H1 (cell line): Measurements from ENCODE around the gene RPS6KA5. TPM values are rescaled to one million over a fixed set of nuclear protein-coding genes. Genes with fewer than 3 reads are reported as not detected.

Experiments
- CTCF ChIA-PET: fragments of 300-600 bp; sonication (Branson Sonifier 250); formaldehyde crosslinking; loops from one replicate; lab custom pipeline; 2021; ENCODE audit not compliant: partially characterized antibody; lab: Charles Lee
- POLR2A ChIA-PET: fragments of 300-600 bp; sonication (Branson Sonifier 250); formaldehyde crosslinking; loops from one replicate; lab custom pipeline; 2021; ENCODE audit warnings: inconsistent platforms; ENCODE audit not compliant: partially characterized antibody; lab: Charles Lee
- DNase-seq, 2 experiments: peaks; one replicate each; pipeline versions ENCODE4 v3.0.0 to v3.0.0-alpha.2; 2010 to 2022; ENCODE audit warnings: low spot score in 2 of 2, low read depth in 1 of 2, mixed read lengths in 1 of 2
- FAIRE-seq: peaks from 2 replicates; lab custom pipeline; 2011; peaks lifted over from hg19 to GRCh38; lab: Jason Lieb, UNC
- H2AFZ ChIP-seq: 2 replicates; pipeline ENCODE4 v1.8.1; 2012; ENCODE audit warnings: low read length, inconsistent platforms
- H2AK5ac ChIP-seq: 2 replicates; pipeline ENCODE4 v1.6.1; 2013; ENCODE audit warnings: low read depth, low read length
- H2BK120ac ChIP-seq: replicated peaks from 2 replicates; pipeline ENCODE3; 2013; ENCODE audit warnings: low read depth, low read length, inconsistent platforms
- H2BK12ac ChIP-seq: 2 replicates; pipeline ENCODE4 v1.6.1; 2013; ENCODE audit warnings: low read depth, low read length
- H2BK15ac ChIP-seq: 2 replicates; pipeline ENCODE4 v1.6.1; 2013; ENCODE audit warnings: low read length
- H2BK20ac ChIP-seq: 2 replicates; pipeline ENCODE4 v1.6.1; 2013; ENCODE audit warnings: low read length
- H2BK5ac ChIP-seq: 2 replicates; pipeline ENCODE4 v1.6.1; 2013; ENCODE audit warnings: low read depth, low read length
- H3K14ac ChIP-seq: 2 replicates; pipeline ENCODE4 v1.6.1; 2013; ENCODE audit warnings: inconsistent platforms; ENCODE audit not compliant: insufficient read length
- H3K18ac ChIP-seq: 2 replicates; pipeline ENCODE4 v1.6.1; 2013; ENCODE audit warnings: low read length; ENCODE audit errors: extremely low read depth
- H3K23ac ChIP-seq: 2 replicates; pipeline ENCODE4 v1.6.1; 2013; ENCODE audit warnings: inconsistent platforms; ENCODE audit not compliant: insufficient read length
- H3K23me2 ChIP-seq: 2 replicates; pipeline ENCODE4 v1.6.1; 2013; ENCODE audit warnings: low read depth, low read length
- H3K27ac ChIP-seq: 2 replicates; pipeline ENCODE4 v1.6.1; 2011; ENCODE audit warnings: low read depth, low read length, inconsistent platforms
- H3K27me3 ChIP-seq, 4 experiments: replicated peaks in 1 of 4; 1 replicate in 1 of 4; 2 replicates in 3 of 4; pipeline versions ENCODE4 v1.6.1 to v1.8.1; 2011 to 2013; ENCODE audit warnings: low read length in 3 of 4, mild to moderate bottlenecking in 3 of 4, inconsistent platforms in 2 of 4, mixed read lengths in 2 of 4, moderate library complexity in 1 of 4; ENCODE audit not compliant: control insufficient read depth in 3 of 4, insufficient read depth in 3 of 4; ENCODE audit errors: extremely low read depth in 1 of 4
- H3K36me3 ChIP-seq, 4 experiments: 2 replicates each; pipeline versions ENCODE4 v1.6.1 to v1.8.1; 2011 to 2013; ENCODE audit warnings: mild to moderate bottlenecking in 4 of 4, low read length in 3 of 4, moderate library complexity in 2 of 4, control low read depth in 1 of 4, inconsistent platforms in 1 of 4; ENCODE audit not compliant: insufficient read depth in 4 of 4, control insufficient read depth in 2 of 4
- H3K4ac ChIP-seq: replicated peaks from 2 replicates; pipeline ENCODE3; 2013; ENCODE audit warnings: low read length, low read depth, mixed read lengths, inconsistent platforms; ENCODE audit not compliant: insufficient read length
- H3K4me1 ChIP-seq, 4 experiments: replicated peaks in 1 of 4; 1 replicate in 1 of 4; 2 replicates in 3 of 4; pipeline versions ENCODE4 v1.6.1 to v1.8.1; 2011 to 2013; ENCODE audit warnings: low read length in 3 of 4, inconsistent platforms in 2 of 4, mixed read lengths in 1 of 4; ENCODE audit not compliant: insufficient read depth in 4 of 4, control insufficient read depth in 3 of 4
- H3K4me2 ChIP-seq, 2 experiments: 2 replicates each; pipeline versions ENCODE4 v1.6.1 to v1.8.1; 2011 to 2013; ENCODE audit warnings: low read depth in 2 of 2, low read length in 2 of 2, control low read depth in 1 of 2, inconsistent platforms in 1 of 2, mild to moderate bottlenecking in 1 of 2; ENCODE audit not compliant: insufficient read depth in 1 of 2
- H3K4me3 ChIP-seq, 4 experiments: fragments of 200-600, 300-600 bp in 1 of 4; sonication (generic), shearing (Covaris generic), sonication (Bioruptor Twin) in 1 of 4; 2 replicates each; pipeline versions ENCODE4 v1.5.1 to v1.8.1; 2011 to 2016; ENCODE audit warnings: low read length in 4 of 4, low read depth in 3 of 4, control low read depth in 2 of 4, inconsistent platforms in 2 of 4, mild to moderate bottlenecking in 2 of 4, mixed read lengths in 1 of 4, moderate library complexity in 1 of 4; ENCODE audit not compliant: insufficient read depth in 2 of 4; ENCODE audit errors: extremely low read depth in 1 of 4
- H3K56ac ChIP-seq: replicated peaks from 2 replicates; pipeline ENCODE3; 2013; ENCODE audit warnings: low read depth, mild to moderate bottlenecking, mixed read lengths, low read length, inconsistent platforms; ENCODE audit not compliant: insufficient read length
- H3K79me1 ChIP-seq: 2 replicates; pipeline ENCODE4 v1.6.1; 2013; ENCODE audit warnings: low read depth, low read length, control low read depth
- H3K79me2 ChIP-seq, 2 experiments: 2 replicates each; pipeline versions ENCODE4 v1.6.1 to v1.8.1; 2012 to 2013; ENCODE audit warnings: low read length in 2 of 2, mild to moderate bottlenecking in 2 of 2, inconsistent platforms in 1 of 2; ENCODE audit not compliant: insufficient read depth in 2 of 2, control insufficient read depth in 1 of 2
- H3K9ac ChIP-seq, 4 experiments: replicated peaks in 1 of 4; 1 replicate in 1 of 4; 2 replicates in 3 of 4; pipeline versions ENCODE4 v1.6.1 to v1.8.1; 2011 to 2013; ENCODE audit warnings: low read depth in 3 of 4, low read length in 3 of 4, control low read depth in 2 of 4, mild to moderate bottlenecking in 2 of 4, moderate library complexity in 2 of 4, inconsistent platforms in 1 of 4; ENCODE audit errors: extremely low read depth in 1 of 4
- H3K9me3 ChIP-seq, 2 experiments: 2 replicates each; pipeline versions ENCODE4 v1.6.1 to v1.8.1; 2012 to 2013; ENCODE audit warnings: mild to moderate bottlenecking in 2 of 2, moderate library complexity in 2 of 2, control low read depth in 1 of 2, inconsistent platforms in 1 of 2, low read depth in 1 of 2, low read length in 1 of 2, mixed read lengths in 1 of 2; ENCODE audit not compliant: insufficient read depth in 2 of 2
- H4K20me1 ChIP-seq, 2 experiments: replicated peaks in 1 of 2; 2 replicates each; pipeline versions ENCODE3 to v1.8.1; 2011 to 2013; ENCODE audit warnings: inconsistent platforms in 2 of 2, low read length in 2 of 2, mild to moderate bottlenecking in 1 of 2; ENCODE audit not compliant: insufficient read depth in 2 of 2, control insufficient read depth in 1 of 2
- H4K5ac ChIP-seq: 2 replicates; pipeline ENCODE4 v1.6.1; 2013; ENCODE audit warnings: low read length, low read depth, mixed read lengths, inconsistent platforms; ENCODE audit not compliant: insufficient read length
- H4K8ac ChIP-seq: 2 replicates; pipeline ENCODE4 v1.8.0; 2013; ENCODE audit warnings: mild to moderate bottlenecking, moderate library complexity, low read length, inconsistent platforms; ENCODE audit not compliant: insufficient read depth; ENCODE audit errors: extremely low read depth
- H4K91ac ChIP-seq: replicated peaks from 2 replicates; pipeline ENCODE3; 2013; ENCODE audit warnings: low read length, mixed read lengths, inconsistent platforms; ENCODE audit not compliant: insufficient read length
- ATF2 ChIP-seq: IDR thresholded peaks from 2 replicates; pipeline ENCODE4 v1.6.1; 2012; ENCODE audit warnings: low read length, inconsistent platforms
- CTCF ChIP-seq, 3 experiments: IDR thresholded peaks; 1 replicate in 2 of 3; 2 replicates in 1 of 3; pipeline versions ENCODE4 v1.5.1 to v1.6.1; 2011; ENCODE audit warnings: low read length in 3 of 3, mild to moderate bottlenecking in 3 of 3, inconsistent platforms in 2 of 3, low read depth in 1 of 3, moderate library complexity in 1 of 3; ENCODE audit not compliant: insufficient read depth in 1 of 3; ENCODE audit errors: control extremely low read depth in 1 of 3
- RAD21 ChIP-seq, 2 experiments: IDR thresholded peaks in 1 of 2; conservative IDR thresholded peaks in 1 of 2; 2 replicates each; pipeline ENCODE4 v1.6.1; 2011; ENCODE audit warnings: low read depth in 2 of 2, low read length in 2 of 2, improper control_type of control experiment in 1 of 2, inconsistent platforms in 1 of 2, mild to moderate bottlenecking in 1 of 2, moderate library complexity in 1 of 2
- RFX5 ChIP-seq: IDR thresholded peaks from 2 replicates; pipeline ENCODE4 v1.6.1; 2011; ENCODE audit warnings: low read depth, low read length, improper control_type of control experiment, borderline replicate concordance
- WGBS, 2 experiments: shearing (Covaris generic) in 1 of 2; methylation state at CpG; one replicate each; pipeline versions ENCODE4 v1.1.6 to v1.1.7; 2013 to 2015; ENCODE audit warnings: low lambda C conversion rate in 2 of 2, mixed read lengths in 2 of 2, inconsistent platforms in 1 of 2, low coverage in 1 of 2, missing lambda C conversion rate in 1 of 2; ENCODE audit not compliant: insufficient replicate concordance in 2 of 2, insufficient coverage in 1 of 2, insufficient read length in 1 of 2; ENCODE audit errors: extremely low coverage in 1 of 2, missing lambda C conversion rate in 1 of 2; 5-methylcytosine and 5-hydroxymethylcytosine counted together
- polyA plus RNA-seq, 7 experiments: library from polyadenylated mRNA; depleted of rRNA in 3 of 7; stranded (reverse) in 5 of 7; unstranded in 2 of 7; fragments of >200 nt in 5 of 7; fragments of 200-250 nt in 2 of 7; gene quantifications; 1 replicate in 5 of 7; 2 replicates in 1 of 7; 4 replicates in 1 of 7; pipeline versions ENCODE4 v1.2.1 to v1.2.3, GENCODE V29; 2011 to 2013; ENCODE audit warnings: missing spikeins in 2 of 7, mixed read lengths in 2 of 7
- total RNA-seq: library from RNA; stranded (reverse); fragmentation: NEBNext Ultra II Directional; extraction: Animal tissue kit (Norgen Biotek cat#: 25700); gene quantifications from 2 replicates; pipeline ENCODE4 v1.2.1, GENCODE V29; 2021

Gene RPS6KA5
- total and polyA plus RNA-seq, 2 of the 8 experiments (the other 6 are each of a cell fraction or from before 2014, with no cell fraction given) = 0.85 to 3.1 TPM

- POLR2A ChIA-PET = interaction anchor here (0.9 kb wide), 1 partner anchor 96 kb away, joined by 3 read pairs; no protein-coding TSS in a partner anchor
- no peak overlapping the region for H3K23ac ChIP-seq
- H2AFZ ChIP-seq = no peak overlapping the region
- H2BK12ac ChIP-seq = no peak overlapping the region
- H2BK120ac ChIP-seq = no peak overlapping the region
- H3K56ac ChIP-seq = no peak overlapping the region
- DNase-seq = no peak
- peaks cover 0 to 1% (median 0%) of the 10 kb centered on the region in 4 experiments; a peak in 1 of 8 replicates for H3K36me3 ChIP-seq
- peak overlapping the region in 1 of 4 experiments; percentile 34; a peak in 1 of 7 replicates for H3K9ac ChIP-seq
- H2BK15ac ChIP-seq = no peak overlapping the region
- no peaks in the 10 kb centered on the region for H3K4me1 ChIP-seq
- no peak overlapping the region for H3K4ac ChIP-seq
- no peak overlapping the region for H4K91ac ChIP-seq
- 15% methylated on average over 1 of the region's 1 CpG; no CpG with 5 or more reads in 1 of the 2 experiments for WGBS, 2 experiments
- no peak overlapping the region for H2BK20ac ChIP-seq
- H4K20me1 ChIP-seq = no peaks in the 10 kb centered on the region
- H3K18ac ChIP-seq = no peak overlapping the region
- H3K14ac ChIP-seq = no peak overlapping the region
- no peak overlapping the region for H3K4me2 ChIP-seq
- H3K27me3 ChIP-seq = no peaks in the 10 kb centered on the region
- TF ChIP-seq RAD21 (IDR thresholded peaks at IDR 0.05 in 1 of 2, conservative IDR thresholded peaks at IDR 0.05 in 1 of 2; ENCODE audit: low read depth in 2 of 2, low read length in 2 of 2) (peak; percentile 85 to 89), RFX5 (no peak), ATF2 (no peak), CTCF (IDR thresholded peaks at IDR 0.05; ENCODE audit: control extremely low read depth in 1 of 3, insufficient read depth in 1 of 3, low read depth in 1 of 3, low read length in 3 of 3) (peak in 2 of 3 experiments; percentile 65 to 69; a peak in 3 of 4 replicates)
- CTCF ChIA-PET = interaction anchor here (0.6 to 6.3 kb wide), 45 partner anchors 9 to 529 kb away, joined by 3 to 118 read pairs (median 4); partner anchors contain the start of genes DGLUCY and GPR68
- H3K27ac ChIP-seq = no peak overlapping the region
- H3K23me2 ChIP-seq = no peaks in the 10 kb centered on the region
- H3K79me1 ChIP-seq = no peaks in the 10 kb centered on the region
- no peak overlapping the region for H2AK5ac ChIP-seq
- no peak overlapping the region for H3K4me3 ChIP-seq
- no peak overlapping the region for H4K8ac ChIP-seq
- no peaks in the 10 kb centered on the region for H3K79me2 ChIP-seq
- no peak overlapping the region for H2BK5ac ChIP-seq
- peak; percentile 98 for FAIRE-seq
- no peak overlapping the region for H4K5ac ChIP-seq
- no peaks in the 10 kb centered on the region for H3K9me3 ChIP-seq
These were observed 157.3 kb downstream of the RPS6KA5 start for GRCh38 chr14:90903101-90903500.
